Stimulated activated CD4-positive, alpha-beta T cell treated with anti-CD3 and anti-CD28 coated beads, TNF-alpha, amount 100 ng/mL, for 1 hour (primary cell): ENCODE measurements around the gene JPH2.
"Not testable (repeated sequence)": the region's sequence is repeated elsewhere in the genome, so short reads cannot be mapped to it uniquely, and the experiment has no call there.

ENCODE experiments used
- DNase-seq, 3 donors: peaks; one replicate each; pipeline ENCODE4 v3.0.0-alpha.2; 2020; ENCODE audit warnings: low read depth in 3 of 3, low spot score in 1 of 3

The JPH2 gene

GRCh38 chr20:44159711-44160110 lies 27.3 kb downstream of the JPH2 start:
- no peak for DNase-seq

- DNase-seq = no peak
These were observed 27.9 kb downstream of the JPH2 start for GRCh38 chr20:44159125-44159524.

GRCh38 chr20:44157061-44157460 lies 29.9 kb downstream of the JPH2 start:
- no peak for DNase-seq

GRCh38 chr20:44154521-44155001 lies 32.4 kb downstream of the JPH2 start:
- no peak for DNase-seq

GRCh38 chr20:44153636-44154043 lies 33.3 kb downstream of the JPH2 start:
- DNase-seq = no peak

GRCh38 chr20:44151621-44152416 lies 35.2 kb downstream of the JPH2 start:
- DNase-seq = no peak

- no peak for DNase-seq
These were observed 40.7 kb downstream of the JPH2 start for GRCh38 chr20:44146272-44146671.

GRCh38 chr20:44145131-44145775 lies 41.7 kb downstream of the JPH2 start:
- no peak for DNase-seq

GRCh38 chr20:44143936-44144335 lies 43.1 kb downstream of the JPH2 start:
- no peak for DNase-seq

- no peak for DNase-seq
These were observed 44.6 kb downstream of the JPH2 start for GRCh38 chr20:44142413-44142812.

GRCh38 chr20:44141873-44142272 lies 45.1 kb downstream of the JPH2 start:
- DNase-seq = no peak

GRCh38 chr20:44138867-44139266 lies 48.1 kb downstream of the JPH2 start:
- no peak for DNase-seq

- DNase-seq = no peak
These were observed 49.7 kb downstream of the JPH2 start for GRCh38 chr20:44137266-44137801.

- DNase-seq = no peak
These were observed 50.3 kb downstream of the JPH2 start for GRCh38 chr20:44136579-44137265.

GRCh38 chr20:44135417-44136204 lies 51.4 kb downstream of the JPH2 start:
- DNase-seq = no peak

GRCh38 chr20:44135012-44135412 lies 52.0 kb downstream of the JPH2 start:
- DNase-seq = no peak

GRCh38 chr20:44133424-44133823 lies 53.6 kb downstream of the JPH2 start:
- DNase-seq = no peak

GRCh38 chr20:44131704-44132103 lies 55.3 kb downstream of the JPH2 start:
- no peak for DNase-seq

- no peak for DNase-seq
These were observed 56.9 kb downstream of the JPH2 start for GRCh38 chr20:44129911-44130718.

- not testable (repeated sequence) for DNase-seq
These were observed 57.7 kb downstream of the JPH2 start for GRCh38 chr20:44129300-44129699.
